ENCODE results near the gene MDM4.

Gene MDM4

GRCh38 chr1:204574016-204574864 is 58.0 kb downstream of the MDM4 start:
- no peak for DNase-seq (ENCODE audit: extremely low read depth, low read depth)
- no peak for TF ChIP-seq CTCF (IDR thresholded peaks at IDR 0.05; ENCODE audit: low read depth, low read length, missing control alignments)
- no peak overlapping the region for H3K4me3 ChIP-seq (replicated peaks; ENCODE audit: low read depth, low read length)

- DNase-seq (ENCODE audit: extremely low read depth, low read depth), result peak; percentile 31
- TF ChIP-seq CTCF (IDR thresholded peaks at IDR 0.05; ENCODE audit: low read depth, low read length, missing control alignments), result no peak
Measured at GRCh38 chr1:204574865-204575163, 58.6 kb downstream of the MDM4 start.

GRCh38 chr1:204575221-204576190 is 59.3 kb downstream of the MDM4 start:
- no peak for DNase-seq (ENCODE audit: extremely low read depth, low read depth)
- H3K4me3 ChIP-seq (replicated peaks; ENCODE audit: low read depth, low read length), result no peak overlapping the region
- no peak for TF ChIP-seq CTCF (IDR thresholded peaks at IDR 0.05; ENCODE audit: low read depth, low read length, missing control alignments)

More at GRCh38 chr1:204574865-204575163, 58.6 kb downstream of the MDM4 start:
- no peak overlapping the region for H3K4me3 ChIP-seq (replicated peaks; ENCODE audit: low read depth, low read length)

GRCh38 chr1:204576422-204576821 is 60.2 kb downstream of the MDM4 start:
- no peak for TF ChIP-seq CTCF (IDR thresholded peaks at IDR 0.05; ENCODE audit: low read depth, low read length, missing control alignments)
- no peak overlapping the region for H3K4me3 ChIP-seq (replicated peaks; ENCODE audit: low read depth, low read length)
- DNase-seq (ENCODE audit: extremely low read depth, low read depth), result no peak

GRCh38 chr1:204577794-204578478 is 61.7 kb downstream of the MDM4 start:
- no peak overlapping the region for H3K4me3 ChIP-seq (replicated peaks; ENCODE audit: low read depth, low read length)
- TF ChIP-seq CTCF (IDR thresholded peaks at IDR 0.05; ENCODE audit: low read depth, low read length, missing control alignments), result no peak
- no peak for DNase-seq (ENCODE audit: extremely low read depth, low read depth)

GRCh38 chr1:204578867-204579664 is 62.9 kb downstream of the MDM4 start:
- no peak overlapping the region for H3K4me3 ChIP-seq (replicated peaks; ENCODE audit: low read depth, low read length)
- no peak for TF ChIP-seq CTCF (IDR thresholded peaks at IDR 0.05; ENCODE audit: low read depth, low read length, missing control alignments)
- DNase-seq (ENCODE audit: extremely low read depth, low read depth), result no peak
